Iris pigment epithelial cell (primary cell): ENCODE data around the gene SCAF11.

Experiments used
- DNase-seq: peaks from one replicate; pipeline ENCODE4 v3.0.0-alpha.2; 2011; ENCODE audit warnings: low read depth

The SCAF11 gene

GRCh38 chr12:45918818-45919217, 71.6 kb downstream of the SCAF11 start:
- DNase-seq: peak; percentile 28

- no peak for DNase-seq
Observed at GRCh38 chr12:45915405-45915804, 75.0 kb downstream of the SCAF11 start.

- peak; percentile 92 for DNase-seq
Observed at GRCh38 chr12:45914090-45914489, 76.3 kb downstream of the SCAF11 start.

- DNase-seq: no peak
Observed at GRCh38 chr12:45913631-45914030, 76.7 kb downstream of the SCAF11 start.

GRCh38 chr12:45912774-45913173, 77.6 kb downstream of the SCAF11 start:
- DNase-seq: no peak

- peak; percentile 38 for DNase-seq
Observed at GRCh38 chr12:45909041-45909713, 81.2 kb downstream of the SCAF11 start.

- no peak for DNase-seq
Observed at GRCh38 chr12:45907955-45908354, 82.4 kb downstream of the SCAF11 start.

- DNase-seq: no peak
Observed at GRCh38 chr12:45898094-45898493, 92.3 kb downstream of the SCAF11 start.

GRCh38 chr12:45895961-45896360, 94.4 kb downstream of the SCAF11 start:
- DNase-seq: no peak

- DNase-seq: no peak
Observed at GRCh38 chr12:45893240-45893639, 97.1 kb downstream of the SCAF11 start.

GRCh38 chr12:45890276-45890675, 100.1 kb downstream of the SCAF11 start:
- no peak for DNase-seq

GRCh38 chr12:45887544-45887943, 102.8 kb downstream of the SCAF11 start:
- DNase-seq: no peak

- DNase-seq: no peak
Observed at GRCh38 chr12:45886685-45887084, 103.7 kb downstream of the SCAF11 start.

- no peak for DNase-seq
Observed at GRCh38 chr12:45883187-45883586, 107.2 kb downstream of the SCAF11 start.

GRCh38 chr12:45880533-45880932, 109.8 kb downstream of the SCAF11 start:
- no peak for DNase-seq

- DNase-seq: no peak
Observed at GRCh38 chr12:45879363-45879895, 110.9 kb downstream of the SCAF11 start.

- DNase-seq: peak; percentile 59
Observed at GRCh38 chr12:45878630-45879255, 111.6 kb downstream of the SCAF11 start.

- no peak for DNase-seq
Observed at GRCh38 chr12:45877069-45877468, 113.3 kb downstream of the SCAF11 start.

GRCh38 chr12:45872446-45872845, 117.9 kb downstream of the SCAF11 start:
- no peak for DNase-seq
